Skeletal muscle satellite cell (primary cell): ENCODE data around the gene LRRC4B.

Experiments
- H3K27me3 ChIP-seq: 2 replicates; pipeline ENCODE4 v1.7.0; 2013; ENCODE audit warnings: low read length; ENCODE audit not compliant: control insufficient read depth, insufficient read depth
- H3K36me3 ChIP-seq: 2 replicates; pipeline ENCODE4 v1.7.0; 2013; ENCODE audit warnings: mild to moderate bottlenecking, control low read depth, low read length; ENCODE audit not compliant: insufficient read depth
- H3K4me1 ChIP-seq: 2 replicates; pipeline ENCODE4 v1.7.0; 2013; ENCODE audit warnings: low read length; ENCODE audit not compliant: control insufficient read depth, insufficient read depth
- H3K4me2 ChIP-seq: 2 replicates; pipeline ENCODE4 v1.7.0; 2013; ENCODE audit warnings: mild to moderate bottlenecking, low read length
- H3K4me3 ChIP-seq: 2 replicates; pipeline ENCODE4 v1.7.0; 2013; ENCODE audit warnings: low read length
- H3K9ac ChIP-seq: 2 replicates; pipeline ENCODE4 v1.7.0; 2013; ENCODE audit warnings: mild to moderate bottlenecking, low read depth, low read length, moderate library complexity
- H3K9me3 ChIP-seq: replicated peaks from 2 replicates; pipeline ENCODE4 v1.7.0; 2013; ENCODE audit warnings: mild to moderate bottlenecking, control low read depth, low read length

LRRC4B gene

DNA sequence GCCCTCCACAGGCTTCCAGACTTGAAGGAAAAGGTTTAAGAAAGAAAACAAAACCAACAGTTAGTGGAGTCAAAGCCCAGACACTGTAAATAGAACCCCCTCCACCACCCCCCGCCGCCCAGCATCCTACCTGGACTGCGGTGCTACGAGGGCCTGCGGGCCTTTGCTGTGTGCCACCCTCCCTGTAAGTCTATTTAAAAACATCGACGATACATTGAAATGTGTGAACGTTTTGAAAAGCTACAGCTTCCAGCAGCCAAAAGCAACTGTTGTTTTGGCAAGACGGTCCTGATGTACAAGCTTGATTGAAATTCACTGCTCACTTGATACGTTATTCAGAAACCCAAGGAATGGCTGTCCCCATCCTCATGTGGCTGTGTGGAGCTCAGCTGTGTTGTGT lies 85.3 kb downstream of the LRRC4B start:
- Histone ChIP-seq H3K4me1 (no peaks in the 10 kb centered on the region), H3K27me3 (peaks cover 16% of the 10 kb centered on the region), H3K4me2 (no peak overlapping the region), H3K9me3 (no peaks in the 10 kb centered on the region), H3K4me3 (no peak overlapping the region), H3K36me3 (peaks cover 13% of the 10 kb centered on the region), H3K9ac (no peak overlapping the region)

- H3K4me3 ChIP-seq, result no peak overlapping the region
- peaks cover 13% of the 10 kb centered on the region for H3K36me3 ChIP-seq
- no peak overlapping the region for H3K9ac ChIP-seq
- H3K27me3 ChIP-seq, result peaks cover 11% of the 10 kb centered on the region
- no peak overlapping the region for H3K4me2 ChIP-seq
- H3K4me1 ChIP-seq, result peaks cover 4% of the 10 kb centered on the region
- H3K9me3 ChIP-seq, result no peaks in the 10 kb centered on the region
Measured at GRCh38 chr19:50482271-50482855, 85.9 kb downstream of the LRRC4B start.

GRCh38 chr19:50481351-50482149 lies 86.7 kb downstream of the LRRC4B start:
- Histone ChIP-seq H3K9ac (no peak overlapping the region), H3K9me3 (no peaks in the 10 kb centered on the region), H3K36me3 (peaks cover 13% of the 10 kb centered on the region), H3K4me3 (no peak overlapping the region), H3K27me3 (peaks cover 3% of the 10 kb centered on the region), H3K4me2 (no peak overlapping the region), H3K4me1 (peaks cover 7% of the 10 kb centered on the region)

DNA sequence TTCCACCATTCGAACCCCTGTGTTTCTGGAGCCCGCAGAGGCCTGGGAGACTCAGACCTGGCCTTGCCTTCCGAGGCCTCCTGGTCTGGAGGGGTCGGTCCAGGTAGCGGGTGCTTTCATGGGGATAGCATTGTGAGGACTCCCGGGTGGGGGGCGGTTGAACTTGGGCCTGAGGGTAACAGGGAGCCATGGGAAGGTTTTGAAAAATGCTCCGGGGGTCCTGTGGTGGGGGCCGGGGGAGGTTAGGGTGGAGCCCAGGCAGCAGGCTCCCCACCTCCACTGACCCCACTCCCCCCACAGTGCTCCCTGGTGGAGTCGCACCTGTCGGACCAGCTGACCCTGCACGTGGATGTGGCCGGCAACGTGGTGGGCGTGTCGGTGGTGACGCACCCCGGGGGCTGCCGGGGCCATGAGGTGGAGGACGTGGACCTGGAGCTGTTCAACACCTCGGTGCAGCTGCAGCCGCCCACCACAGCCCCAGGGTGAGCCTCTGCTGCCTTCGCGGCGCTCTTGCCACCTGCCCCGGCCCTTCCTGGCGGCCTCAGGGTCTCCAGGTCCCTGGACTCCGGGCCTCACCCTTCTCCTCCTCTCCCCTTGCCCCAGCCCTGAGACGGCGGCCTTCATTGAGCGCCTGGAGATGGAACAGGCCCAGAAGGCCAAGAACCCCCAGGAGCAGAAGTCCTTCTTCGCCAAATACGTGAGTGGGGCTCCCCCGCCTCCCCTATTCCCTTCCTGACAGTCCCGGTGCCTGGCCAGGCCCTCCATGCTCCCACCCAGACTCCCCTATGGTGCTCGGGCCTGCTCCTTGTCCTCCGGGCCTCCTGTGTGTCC lies 87.7 kb downstream of the LRRC4B start:
- H3K27me3 ChIP-seq, result no peaks in the 10 kb centered on the region
- no peak overlapping the region for H3K9ac ChIP-seq
- H3K4me2 ChIP-seq, result no peak overlapping the region
- peaks cover 7% of the 10 kb centered on the region for H3K4me1 ChIP-seq
- peaks cover 13% of the 10 kb centered on the region for H3K36me3 ChIP-seq
- no peak overlapping the region for H3K4me3 ChIP-seq
- no peaks in the 10 kb centered on the region for H3K9me3 ChIP-seq

- H3K9me3 ChIP-seq, result no peaks in the 10 kb centered on the region
- H3K36me3 ChIP-seq, result peaks cover 13% of the 10 kb centered on the region
Measured at GRCh38 chr19:50479761-50480251, 88.4 kb downstream of the LRRC4B start.

GRCh38 chr19:50478901-50479715 lies 89.1 kb downstream of the LRRC4B start:
- Histone ChIP-seq H3K4me3 (no peak overlapping the region), H3K9ac (no peak overlapping the region), H3K4me1 (peaks cover 7% of the 10 kb centered on the region), H3K27me3 (no peaks in the 10 kb centered on the region), H3K36me3 (peaks cover 13% of the 10 kb centered on the region), H3K9me3 (no peaks in the 10 kb centered on the region), H3K4me2 (no peak overlapping the region)

More at GRCh38 chr19:50479761-50480251, 88.4 kb downstream of the LRRC4B start:
- Histone ChIP-seq H3K27me3 (no peaks in the 10 kb centered on the region), H3K4me1 (peaks cover 7% of the 10 kb centered on the region), H3K9ac (no peak overlapping the region), H3K4me3 (no peak overlapping the region), H3K4me2 (no peak overlapping the region)

GRCh38 chr19:50477751-50478515 lies 90.3 kb downstream of the LRRC4B start:
- Histone ChIP-seq H3K9ac (no peak overlapping the region), H3K4me1 (peaks cover 7% of the 10 kb centered on the region), H3K9me3 (no peaks in the 10 kb centered on the region), H3K4me2 (peak overlapping the region; percentile 91), H3K27me3 (no peaks in the 10 kb centered on the region), H3K4me3 (no peak overlapping the region), H3K36me3 (peaks cover 10% of the 10 kb centered on the region)

- peak overlapping the region; percentile 91 for H3K4me2 ChIP-seq
- peaks cover 7% of the 10 kb centered on the region for H3K4me1 ChIP-seq
- H3K27me3 ChIP-seq, result no peaks in the 10 kb centered on the region
- H3K9ac ChIP-seq, result peak overlapping the region; percentile 90
- peak overlapping the region; percentile 99 for H3K4me3 ChIP-seq
- H3K36me3 ChIP-seq, result peaks cover 10% of the 10 kb centered on the region
- no peaks in the 10 kb centered on the region for H3K9me3 ChIP-seq
Measured at GRCh38 chr19:50476907-50477238, 91.4 kb downstream of the LRRC4B start.

GRCh38 chr19:50476224-50476906 lies 91.9 kb downstream of the LRRC4B start, which contains the start of the genes EMC10 and GARIN5A:
Gene EMC10, plus strand, starts transcription at chr19:50476507. Its CDS starts 38 bp downstream, at chr19:50476545.
Gene GARIN5A, minus strand, starts transcription at chr19:50476848. Its CDS starts 460 bp downstream, at chr19:50476388.
- peaks cover 10% of the 10 kb centered on the region for H3K36me3 ChIP-seq

GRCh38 chr19:50475736-50476223 lies 92.5 kb downstream of the LRRC4B start:
- peak overlapping the region; percentile 91 for H3K4me2 ChIP-seq
- peaks cover 7% of the 10 kb centered on the region for H3K4me1 ChIP-seq
- H3K9me3 ChIP-seq, result no peaks in the 10 kb centered on the region
- H3K36me3 ChIP-seq, result peaks cover 10% of the 10 kb centered on the region
- no peak overlapping the region for H3K9ac ChIP-seq
- peak overlapping the region; percentile 99 for H3K4me3 ChIP-seq
- H3K27me3 ChIP-seq, result no peaks in the 10 kb centered on the region

More at GRCh38 chr19:50476224-50476906, 91.9 kb downstream of the LRRC4B start, which contains the start of the genes EMC10 and GARIN5A:
- no peaks in the 10 kb centered on the region for H3K27me3 ChIP-seq
- H3K4me2 ChIP-seq, result peak within 1 kb of the TSS; percentile 91
- H3K9me3 ChIP-seq, result no peaks in the 10 kb centered on the region
- H3K4me3 ChIP-seq, result peak within 1 kb of the TSS; percentile 99
- H3K4me1 ChIP-seq, result peaks cover 7% of the 10 kb centered on the region
- peak within 1 kb of the TSS; percentile 90 for H3K9ac ChIP-seq
